Karpas-422 (cell line): ENCODE results near the gene IRF2BPL. TPM values are rescaled to one million over a fixed set of nuclear protein-coding genes. Genes with fewer than 3 reads are reported as not detected.
A peak's percentile ranks its signal among the peaks of the same experiment; 100 is the strongest.

Source experiments
- DNase-seq: peaks from one replicate; pipeline ENCODE4 v3.0.0-alpha.2; 2015
- H2AFZ ChIP-seq: fragments of 200-600 bp; sonication (generic); 2 replicates; pipeline ENCODE4 v1.6.1; 2014; ENCODE audit warnings: antibody characterized with exemption, low read length, mixed read lengths
- H3K27ac ChIP-seq: fragments of 200-600 bp; sonication (generic); 2 replicates; pipeline ENCODE4 v1.5.1; 2014; ENCODE audit warnings: mild to moderate bottlenecking, low read length, moderate library complexity
- H3K27me3 ChIP-seq: fragments of 200-600 bp; sonication (generic); 2 replicates; pipeline ENCODE4 v1.6.1; 2014; ENCODE audit warnings: low read length, mixed read lengths
- H3K36me3 ChIP-seq: fragments of 200-600 bp; sonication (generic); 2 replicates; pipeline ENCODE4 v1.6.1; 2014; ENCODE audit warnings: low read length, mixed read lengths; ENCODE audit not compliant: insufficient read depth
- H3K4me1 ChIP-seq: fragments of 200-600 bp; sonication (generic); 2 replicates; pipeline ENCODE4 v1.6.1; 2014; ENCODE audit warnings: mild to moderate bottlenecking, low read length, mixed read lengths
- H3K4me2 ChIP-seq: fragments of 200-600 bp; sonication (generic); 2 replicates; pipeline ENCODE4 v1.6.1; 2014; ENCODE audit warnings: low read length, low read depth, mild to moderate bottlenecking; ENCODE audit not compliant: poor library complexity, severe bottlenecking
- H3K4me3 ChIP-seq: fragments of 200-600 bp; sonication (generic); 2 replicates; pipeline ENCODE4 v1.5.1; 2014; ENCODE audit warnings: mild to moderate bottlenecking, antibody characterized with exemption, low read length, mixed read lengths
- H3K79me2 ChIP-seq: fragments of 200-600 bp; sonication (generic); 2 replicates; pipeline ENCODE4 v1.6.1; 2014; ENCODE audit warnings: mild to moderate bottlenecking, low read length, mixed read lengths
- H3K9ac ChIP-seq: fragments of 200-600 bp; sonication (generic); 2 replicates; pipeline ENCODE4 v1.6.0; 2014; ENCODE audit warnings: low read length
- H3K9me2 ChIP-seq: fragments of 200-600 bp; sonication (generic), shearing (Covaris generic); replicated peaks from 2 replicates; pipeline ENCODE4 v1.6.0; 2014; ENCODE audit warnings: mild to moderate bottlenecking, low read length, moderate library complexity; ENCODE audit not compliant: insufficient read depth
- H3K9me3 ChIP-seq: fragments of 300-700, 200-600 bp; sonication (generic); 2 replicates; pipeline ENCODE4 v1.6.1; 2014; ENCODE audit warnings: low read length, mixed read lengths
- H4K20me1 ChIP-seq: fragments of 200-600 bp; sonication (generic); 2 replicates; pipeline ENCODE4 v1.6.1; 2014; ENCODE audit warnings: mild to moderate bottlenecking, antibody characterized with exemption, low read length, low read depth; ENCODE audit not compliant: insufficient read depth
- total RNA-seq: library from RNA; depleted of rRNA; stranded (reverse); fragments of >200 nt; shearing (Covaris generic); gene quantifications from 2 replicates; pipeline ENCODE4 v1.2.3, GENCODE V29; 2014; ENCODE audit warnings: low replicate concordance

IRF2BPL gene
- total RNA-seq, 1 experiment from 2014 or later = 11.8 TPM

DNA sequence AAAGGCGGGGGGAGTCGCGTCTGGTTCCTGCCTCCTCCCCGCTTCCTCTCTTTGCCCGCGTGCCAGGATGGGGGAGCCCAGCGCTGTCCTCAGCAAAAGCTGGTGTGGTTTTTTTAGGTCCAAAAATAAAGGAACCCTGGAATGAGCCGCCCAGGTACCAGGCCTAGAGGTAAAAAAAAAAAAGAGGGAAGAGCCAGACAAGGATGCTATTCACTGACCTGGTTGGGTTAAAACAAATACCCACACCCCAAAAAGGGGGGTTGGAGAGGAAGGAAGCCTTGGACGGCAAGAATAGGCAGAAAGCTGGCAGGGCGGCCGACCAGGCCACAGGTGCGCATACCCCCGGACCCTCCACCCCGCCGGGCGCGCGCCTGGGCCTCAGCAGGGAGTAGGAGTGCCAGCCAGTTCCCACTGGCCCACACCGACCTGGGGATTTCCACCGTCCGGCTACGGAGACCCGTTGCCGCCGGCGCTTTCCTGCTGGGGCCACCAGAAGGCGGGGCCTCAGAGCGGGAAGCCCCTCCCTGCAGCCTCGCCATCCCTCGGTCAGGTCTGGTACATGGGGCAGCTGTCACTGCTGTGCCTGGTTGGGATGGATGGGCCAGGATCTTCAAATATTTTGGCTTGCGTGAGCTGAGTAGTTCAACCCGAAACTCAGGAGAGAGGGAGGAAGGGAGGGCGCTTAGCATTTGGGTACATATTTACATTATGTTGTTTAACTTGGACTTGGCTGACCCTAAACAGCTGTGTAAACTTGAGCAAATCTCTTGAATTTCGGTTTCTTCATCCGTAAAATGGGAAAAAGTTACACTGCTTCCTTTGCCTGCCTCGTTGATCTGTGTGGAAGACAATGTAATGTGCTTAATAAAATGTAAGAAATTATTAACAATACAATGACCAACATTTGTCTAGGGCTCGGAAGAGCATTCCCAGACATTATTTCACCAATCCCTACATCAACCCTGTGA is 5.4 kb upstream of the IRF2BPL start:
- H3K9ac ChIP-seq = peak overlapping the region; percentile 78

DNA sequence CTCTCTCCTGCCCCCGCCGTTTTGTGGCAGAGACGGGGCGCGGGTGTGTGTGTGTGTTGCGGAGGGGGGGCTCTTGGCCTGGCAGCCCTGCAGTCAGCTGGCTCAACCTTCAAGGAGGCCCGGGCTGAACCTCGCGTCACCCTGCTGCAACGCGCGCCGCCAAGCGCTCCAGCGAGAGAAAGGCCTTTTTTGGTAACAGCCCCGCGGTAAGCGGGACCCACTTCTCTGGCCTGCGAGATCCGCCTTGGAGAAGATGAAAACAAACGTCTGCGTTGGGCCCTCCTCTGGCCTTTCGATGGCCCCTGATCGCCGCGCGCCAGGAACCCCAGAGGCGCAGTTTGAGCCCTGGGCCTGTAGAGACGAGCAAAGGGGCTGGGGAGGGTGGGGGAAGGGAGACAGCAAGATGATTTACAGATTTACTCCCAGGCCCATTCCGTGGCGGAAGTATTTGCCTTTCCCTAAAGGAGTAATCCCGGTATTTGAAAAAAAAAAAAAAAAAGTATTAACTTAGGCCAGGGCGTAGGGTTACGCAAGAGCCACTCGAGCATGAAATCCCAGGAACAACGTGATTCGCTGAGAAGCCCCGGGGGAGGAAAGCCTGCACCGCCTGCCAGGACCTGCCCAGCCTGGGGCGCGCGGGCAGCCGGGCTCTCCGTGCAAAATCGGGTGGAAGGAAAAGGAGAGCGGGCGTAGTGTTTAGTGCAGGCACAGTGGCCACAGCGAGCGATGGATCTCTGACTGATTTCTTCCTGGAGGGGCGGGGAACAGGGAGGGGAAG is 4.5 kb upstream of the IRF2BPL start:
- Histone ChIP-seq H3K9me2 (no peaks in the 10 kb centered on the region), H3K27me3 (no peaks in the 10 kb centered on the region), H3K4me2 (peak overlapping the region; percentile 81), H3K4me1 (peaks cover 41% of the 10 kb centered on the region), H3K36me3 (no peaks in the 10 kb centered on the region), H3K79me2 (peaks cover 2% of the 10 kb centered on the region; the same call in 1 of the 2 replicates), H3K9ac (peak overlapping the region; percentile 78), H4K20me1 (no peaks in the 10 kb centered on the region), H2AFZ (peak overlapping the region; percentile 59; the same call in 1 of the 2 replicates), H3K4me3 (peak overlapping the region; percentile 73), H3K9me3 (no peaks in the 10 kb centered on the region), H3K27ac (peak overlapping the region; percentile 62)
- DNase-seq = peak; percentile 93

More for the DNA sequence above, 5.4 kb upstream of the IRF2BPL start:
- peak overlapping the region; percentile 81 for H3K4me2 ChIP-seq
- H3K27me3 ChIP-seq = no peaks in the 10 kb centered on the region
- no peaks in the 10 kb centered on the region for H3K36me3 ChIP-seq
- peak overlapping the region; percentile 62 for H3K27ac ChIP-seq
- no peaks in the 10 kb centered on the region for H3K9me3 ChIP-seq
- no peaks in the 10 kb centered on the region for H3K9me2 ChIP-seq
- H3K4me1 ChIP-seq = peaks cover 40% of the 10 kb centered on the region
- H4K20me1 ChIP-seq = no peaks in the 10 kb centered on the region
- H3K79me2 ChIP-seq = no peaks in the 10 kb centered on the region
- peak; percentile 87 for DNase-seq
- H3K4me3 ChIP-seq = peak overlapping the region; percentile 73
- peak overlapping the region; percentile 59; the same call in 1 of the 2 replicates for H2AFZ ChIP-seq

DNA sequence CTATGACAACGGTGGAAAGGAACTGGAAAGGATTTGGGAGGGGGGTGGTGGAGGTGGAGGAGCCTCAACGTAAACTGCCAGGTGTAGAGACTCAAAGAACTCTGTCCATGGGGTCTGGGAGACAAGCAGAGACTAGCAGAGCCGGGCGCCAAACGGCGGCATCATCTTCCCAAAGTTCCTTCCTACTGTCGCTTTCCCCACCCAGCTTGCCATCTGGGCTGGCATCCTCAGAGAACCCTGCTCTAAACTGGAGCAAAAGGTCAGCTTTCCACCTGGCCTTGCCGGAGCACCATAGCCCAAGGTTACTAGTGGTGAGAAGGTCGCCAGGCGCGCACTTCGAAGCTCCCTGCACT is 4.0 kb upstream of the IRF2BPL start:
- H2AFZ ChIP-seq = no peak overlapping the region

DNA sequence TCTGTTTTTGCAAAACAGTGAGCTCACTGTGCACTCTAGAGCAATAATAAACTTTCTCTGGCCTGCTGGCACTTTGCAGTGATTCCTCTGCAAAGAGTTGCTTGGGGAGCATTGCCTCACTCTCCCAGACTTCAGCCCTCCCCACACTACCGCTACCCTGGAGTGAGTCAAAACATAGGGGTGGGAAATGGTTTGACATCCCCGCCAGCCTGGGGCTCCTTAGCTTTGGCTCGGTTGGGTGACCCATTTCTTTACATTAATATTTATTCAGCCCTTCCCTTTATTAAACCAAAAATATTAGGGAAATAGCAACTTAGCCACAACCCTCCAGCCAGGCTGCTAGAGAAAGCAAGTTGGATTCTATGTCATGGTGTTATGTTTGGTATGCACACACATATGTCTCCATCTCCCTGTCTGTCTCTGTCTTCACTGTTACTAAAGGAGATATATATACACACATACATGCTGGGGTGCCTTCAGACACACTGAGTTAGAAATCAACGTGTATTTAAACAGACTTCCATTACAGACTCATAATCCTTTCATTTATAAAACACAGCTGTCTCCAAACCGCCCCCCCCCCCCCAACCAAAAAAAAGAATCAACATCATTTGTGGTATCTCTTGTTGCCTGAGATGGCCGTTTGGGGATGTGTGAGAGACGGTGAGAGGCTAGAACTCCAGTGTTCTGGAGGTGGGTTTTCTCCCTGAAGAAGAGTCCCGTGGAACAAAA is 3.4 kb upstream of the IRF2BPL start:
- no peak for DNase-seq
- Histone ChIP-seq H3K9ac (no peak overlapping the region), H3K9me3 (no peaks in the 10 kb centered on the region), H3K9me2 (no peaks in the 10 kb centered on the region), H3K4me1 (peaks cover 47% of the 10 kb centered on the region), H2AFZ (no peak overlapping the region), H3K27ac (no peak overlapping the region), H3K79me2 (peaks cover 8% of the 10 kb centered on the region; the same call in 1 of the 2 replicates), H3K4me2 (no peak overlapping the region), H3K36me3 (no peaks in the 10 kb centered on the region), H3K27me3 (no peaks in the 10 kb centered on the region), H3K4me3 (no peak overlapping the region), H4K20me1 (0 out of 2 replicates have a peak, but pooled peaks cover under 1% of the 10 kb centered on the region)

More for the DNA sequence above, 4.0 kb upstream of the IRF2BPL start:
- H3K9me2 ChIP-seq = no peaks in the 10 kb centered on the region
- DNase-seq = no peak
- H3K4me1 ChIP-seq = peaks cover 47% of the 10 kb centered on the region
- H3K9ac ChIP-seq = peak overlapping the region; percentile 78; the same call in 1 of the 2 replicates
- no peaks in the 10 kb centered on the region for H4K20me1 ChIP-seq
- peak overlapping the region; percentile 81 for H3K4me2 ChIP-seq
- no peak overlapping the region for H3K27ac ChIP-seq
- H3K4me3 ChIP-seq = peak overlapping the region; percentile 73; the same call in 1 of the 2 replicates
- H3K36me3 ChIP-seq = no peaks in the 10 kb centered on the region
- no peaks in the 10 kb centered on the region for H3K27me3 ChIP-seq
- H3K9me3 ChIP-seq = no peaks in the 10 kb centered on the region
- peaks cover 7% of the 10 kb centered on the region; the same call in 1 of the 2 replicates for H3K79me2 ChIP-seq

DNA sequence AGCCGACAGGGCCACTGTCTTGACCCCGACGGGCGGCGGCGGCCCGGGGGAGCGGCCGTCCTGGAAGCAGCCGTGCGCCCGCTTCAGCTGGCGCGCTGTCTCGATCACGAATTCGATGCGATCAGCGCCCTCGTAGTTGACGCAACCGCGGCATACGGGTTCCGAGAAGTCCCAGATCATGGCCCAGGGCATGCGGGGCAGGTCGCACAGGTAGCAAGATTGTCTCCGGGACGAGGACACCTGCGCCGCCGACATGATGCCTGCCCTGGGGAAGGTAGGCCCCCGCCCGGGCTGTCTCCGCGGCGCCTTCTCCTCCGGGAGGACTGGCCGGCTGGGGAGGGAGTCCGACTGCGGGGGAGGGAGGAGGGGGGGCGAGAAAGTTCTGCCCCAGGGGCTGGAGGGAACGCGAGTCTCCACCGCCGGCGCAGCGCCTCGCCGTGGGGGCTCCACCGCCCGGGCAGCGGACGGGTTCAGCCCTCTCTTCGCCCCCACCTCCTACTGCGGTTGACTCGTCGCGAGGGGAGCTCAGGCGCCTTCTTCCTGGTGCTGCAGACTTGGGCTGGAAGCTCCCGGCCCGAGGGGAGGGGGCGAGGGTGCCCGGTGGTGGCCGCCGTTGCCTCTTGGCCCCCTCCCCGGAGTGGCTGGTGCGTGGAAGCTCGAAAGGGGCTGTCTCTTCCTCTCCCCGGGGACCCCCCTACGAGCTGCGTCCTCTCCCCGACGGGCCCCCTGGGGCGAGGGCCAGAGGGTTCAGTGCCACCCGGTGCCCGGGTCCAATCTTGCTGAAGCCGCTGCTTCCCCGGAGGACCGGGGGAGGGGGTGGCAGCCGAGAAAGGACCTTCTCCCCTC is 747 bp downstream of the IRF2BPL start:
- Histone ChIP-seq H3K4me1 (peaks cover 36% of the 10 kb centered on the region), H3K9ac (peak overlapping the region; percentile 99), H2AFZ (peak overlapping the region; percentile 90), H3K27me3 (no peaks in the 10 kb centered on the region), H3K27ac (peak overlapping the region; percentile 67), H3K79me2 (peaks cover 8% of the 10 kb centered on the region; the same call in 1 of the 2 replicates), H3K9me3 (no peaks in the 10 kb centered on the region), H3K4me3 (peak overlapping the region; percentile 66), H3K4me2 (peak overlapping the region; percentile 95), H3K9me2 (no peaks in the 10 kb centered on the region), H3K36me3 (0 out of 2 replicates have a peak, but pooled peaks cover 10% of the 10 kb centered on the region), H4K20me1 (peaks cover 28% of the 10 kb centered on the region)
- peak; percentile 74 for DNase-seq

DNA sequence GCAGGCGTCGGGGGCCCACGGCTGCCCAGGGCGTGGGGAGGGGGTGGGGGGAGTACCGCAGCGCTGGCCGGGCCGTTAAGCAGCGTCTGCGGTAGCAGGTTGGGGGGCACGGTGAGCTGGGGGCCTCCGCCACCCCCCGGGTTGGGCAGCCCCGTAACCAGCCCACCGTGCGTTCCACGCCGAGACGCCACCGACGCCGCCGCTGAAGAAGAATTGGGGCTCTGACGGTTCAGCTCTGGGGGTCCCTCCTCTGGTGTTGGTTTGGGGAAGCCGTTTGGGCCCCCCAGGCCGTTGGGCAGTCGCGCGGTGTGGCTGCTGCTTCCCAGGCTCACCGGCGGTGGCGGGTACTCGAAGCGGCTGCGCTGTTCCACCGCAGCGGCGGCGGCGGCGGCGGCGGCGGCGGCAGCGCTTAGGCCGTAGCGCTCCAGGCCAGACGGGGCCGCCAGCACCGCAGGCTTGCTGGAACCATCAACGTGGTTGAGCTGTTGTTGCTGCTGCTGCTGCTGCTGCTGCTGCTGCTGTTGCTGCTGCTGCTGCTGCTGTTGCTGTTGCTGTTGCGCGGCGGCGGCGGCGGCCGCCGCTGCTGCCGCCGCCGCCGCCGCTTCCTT is 1.5 kb downstream of the IRF2BPL start:
- Histone ChIP-seq H3K4me3 (no peak overlapping the region), H2AFZ (no peak overlapping the region), H3K79me2 (peaks cover 8% of the 10 kb centered on the region; the same call in 1 of the 2 replicates), H3K9me3 (no peaks in the 10 kb centered on the region), H3K9me2 (no peaks in the 10 kb centered on the region), H4K20me1 (peaks cover 28% of the 10 kb centered on the region), H3K4me2 (no peak overlapping the region), H3K4me1 (peaks cover 32% of the 10 kb centered on the region), H3K27me3 (no peaks in the 10 kb centered on the region), H3K9ac (no peak overlapping the region), H3K36me3 (0 out of 2 replicates have a peak, but pooled peaks cover 10% of the 10 kb centered on the region), H3K27ac (no peak overlapping the region)
- no peak for DNase-seq
